Mesodermal cell (in vitro differentiated cells): ENCODE measurements around the gene TTC16.
A peak's percentile ranks its signal among the peaks of the same experiment; 100 is the strongest.

Experiments
- H3K27ac ChIP-seq: 2 replicates; pipeline ENCODE4 v1.7.0; 2013; ENCODE audit warnings: mild to moderate bottlenecking, low read depth, low read length, moderate library complexity; ENCODE audit not compliant: severe bottlenecking
- H3K36me3 ChIP-seq: 2 replicates; pipeline ENCODE4 v1.7.1; 2013; ENCODE audit warnings: mild to moderate bottlenecking, low read length, moderate library complexity; ENCODE audit not compliant: control insufficient read depth, insufficient read depth
- H3K4me1 ChIP-seq: one replicate; pipeline ENCODE4 v1.7.1; 2013; ENCODE audit warnings: mild to moderate bottlenecking, low read length; ENCODE audit not compliant: insufficient read depth, control insufficient read depth, poor library complexity, severe bottlenecking
- H3K4me3 ChIP-seq: 2 replicates; pipeline ENCODE4 v1.7.0; 2013; ENCODE audit warnings: low read length, control low read depth, mild to moderate bottlenecking; ENCODE audit not compliant: insufficient read depth, poor library complexity, severe bottlenecking; ENCODE audit errors: extremely low read depth
- H3K9me3 ChIP-seq: 2 replicates; pipeline ENCODE4 v1.7.1; 2013; ENCODE audit warnings: mild to moderate bottlenecking, low read length, moderate library complexity; ENCODE audit not compliant: control insufficient read depth
- WGBS, 2 experiments: methylation state at CpG; one replicate each; pipeline ENCODE4 v1.1.5; 2013; ENCODE audit warnings: missing lambda C conversion rate in 2 of 2; ENCODE audit not compliant: insufficient coverage in 2 of 2; 5-methylcytosine and 5-hydroxymethylcytosine counted together

The TTC16 gene

GRCh38 chr9:127733614-127734013 is 17.7 kb downstream of the TTC16 start:
- Histone ChIP-seq H3K9me3 (no peaks in the 10 kb centered on the region), H3K36me3 (peaks cover 5% of the 10 kb centered on the region), H3K27ac (no peak overlapping the region), H3K4me3 (no peak overlapping the region), H3K4me1 (peaks cover 4% of the 10 kb centered on the region)
- WGBS, 2 experiments = 90 to 92% methylated on average over 2 of the region's 2 CpGs

GRCh38 chr9:127734247-127734746 is 18.4 kb downstream of the TTC16 start:
- peaks cover 8% of the 10 kb centered on the region for H3K36me3 ChIP-seq
- H3K9me3 ChIP-seq = no peaks in the 10 kb centered on the region
- peak overlapping the region; percentile 58 for H3K4me3 ChIP-seq
- H3K27ac ChIP-seq = no peak overlapping the region
- 70% methylated on average over 22 of the region's 22 CpGs for WGBS, 2 experiments
- peaks cover 4% of the 10 kb centered on the region for H3K4me1 ChIP-seq

- 0% methylated on average over 64 to 70 of the region's 76 CpGs for WGBS, 2 experiments
- Histone ChIP-seq H3K36me3 (peaks cover 9% of the 10 kb centered on the region), H3K4me1 (peaks cover 4% of the 10 kb centered on the region), H3K4me3 (peak within 1 kb of the TSS; percentile 58), H3K9me3 (no peaks in the 10 kb centered on the region), H3K27ac (peak within 1 kb of the TSS; percentile 84)
Measured at GRCh38 chr9:127734747-127735529, 19.1 kb downstream of the TTC16 start, which contains the start of gene TOR2A. TSS of gene TOR2A (minus strand) at chr9:127735294. CDS start at chr9:127735270, 24 bp downstream.

GRCh38 chr9:127735530-127736185 is 19.8 kb downstream of the TTC16 start:
- peak overlapping the region; percentile 84 for H3K27ac ChIP-seq
- H3K36me3 ChIP-seq = peaks cover 15% of the 10 kb centered on the region
- H3K4me1 ChIP-seq = peaks cover 6% of the 10 kb centered on the region
- no peak overlapping the region for H3K4me3 ChIP-seq
- no peaks in the 10 kb centered on the region for H3K9me3 ChIP-seq
- WGBS, 2 experiments = 41 to 46% methylated on average over 13 to 14 of the region's 15 CpGs

- no peaks in the 10 kb centered on the region for H3K9me3 ChIP-seq
- 89 to 94% methylated on average over 8 to 10 of the region's 13 CpGs for WGBS, 2 experiments
- H3K4me1 ChIP-seq = peaks cover 10% of the 10 kb centered on the region
- H3K36me3 ChIP-seq = peaks cover 9% of the 10 kb centered on the region
- no peak overlapping the region for H3K4me3 ChIP-seq
- no peak overlapping the region for H3K27ac ChIP-seq
Measured at GRCh38 chr9:127738666-127739065, 22.8 kb downstream of the TTC16 start.

- 82 to 88% methylated on average over 16 of the region's 19 CpGs for WGBS, 2 experiments
- Histone ChIP-seq H3K27ac (no peak overlapping the region), H3K36me3 (peaks cover 9% of the 10 kb centered on the region), H3K4me3 (no peak overlapping the region), H3K4me1 (peaks cover 6% of the 10 kb centered on the region), H3K9me3 (no peaks in the 10 kb centered on the region)
Measured at GRCh38 chr9:127739614-127740330, 23.9 kb downstream of the TTC16 start.

- H3K9me3 ChIP-seq = no peaks in the 10 kb centered on the region
- H3K27ac ChIP-seq = peak overlapping the region; percentile 75
- WGBS, 2 experiments = 9 to 10% methylated on average over 26 to 30 of the region's 38 CpGs
- H3K4me1 ChIP-seq = peaks cover 6% of the 10 kb centered on the region
- peak overlapping the region; percentile 36 for H3K4me3 ChIP-seq
- H3K36me3 ChIP-seq = peaks cover 18% of the 10 kb centered on the region
Measured at GRCh38 chr9:127741831-127742434, 26.1 kb downstream of the TTC16 start.

GRCh38 chr9:127742435-127743088 is 26.7 kb downstream of the TTC16 start:
- 7 to 9% methylated on average over 22 to 31 of the region's 33 CpGs for WGBS, 2 experiments
- Histone ChIP-seq H3K27ac (peak overlapping the region; percentile 75), H3K4me1 (peaks cover 6% of the 10 kb centered on the region), H3K9me3 (no peaks in the 10 kb centered on the region), H3K36me3 (peaks cover 22% of the 10 kb centered on the region), H3K4me3 (peak overlapping the region; percentile 36)

GRCh38 chr9:127744398-127745110 is 28.7 kb downstream of the TTC16 start:
- Histone ChIP-seq H3K9me3 (no peaks in the 10 kb centered on the region), H3K36me3 (peaks cover 36% of the 10 kb centered on the region), H3K4me3 (no peak overlapping the region), H3K27ac (no peak overlapping the region), H3K4me1 (peaks cover 6% of the 10 kb centered on the region)
- 92 to 94% methylated on average over 15 to 19 of the region's 19 CpGs for WGBS, 2 experiments
